Lung microvascular endothelial cell (primary cell): ENCODE data around the gene ACTN4. TPM values are rescaled to one million over a fixed set of nuclear protein-coding genes. Genes with fewer than 3 reads are reported as not detected.
"Not testable (repeated sequence)": the region's sequence is repeated elsewhere in the genome, so short reads cannot be mapped to it uniquely, and the experiment has no call there.

Source experiments
- DNase-seq, 2 donors: peaks; one replicate each; pipeline versions ENCODE4 v3.0.0 to v3.0.0-alpha.2; 2010; ENCODE audit warnings: low read depth in 2 of 2
- total RNA-seq: library from RNA; depleted of rRNA; stranded (reverse); fragments of >200 nt; gene quantifications from 2 replicates; pipeline ENCODE4 v1.2.1, GENCODE V29; 2014

Gene ACTN4
- total RNA-seq, 1 donor from 2014 or later, result 131 TPM

GRCh38 chr19:38736413-38737280 is 89.2 kb downstream of the ACTN4 start:
- DNase-seq, result no peak

GRCh38 chr19:38737281-38737865 is 89.9 kb downstream of the ACTN4 start:
- no peak for DNase-seq

DNA sequence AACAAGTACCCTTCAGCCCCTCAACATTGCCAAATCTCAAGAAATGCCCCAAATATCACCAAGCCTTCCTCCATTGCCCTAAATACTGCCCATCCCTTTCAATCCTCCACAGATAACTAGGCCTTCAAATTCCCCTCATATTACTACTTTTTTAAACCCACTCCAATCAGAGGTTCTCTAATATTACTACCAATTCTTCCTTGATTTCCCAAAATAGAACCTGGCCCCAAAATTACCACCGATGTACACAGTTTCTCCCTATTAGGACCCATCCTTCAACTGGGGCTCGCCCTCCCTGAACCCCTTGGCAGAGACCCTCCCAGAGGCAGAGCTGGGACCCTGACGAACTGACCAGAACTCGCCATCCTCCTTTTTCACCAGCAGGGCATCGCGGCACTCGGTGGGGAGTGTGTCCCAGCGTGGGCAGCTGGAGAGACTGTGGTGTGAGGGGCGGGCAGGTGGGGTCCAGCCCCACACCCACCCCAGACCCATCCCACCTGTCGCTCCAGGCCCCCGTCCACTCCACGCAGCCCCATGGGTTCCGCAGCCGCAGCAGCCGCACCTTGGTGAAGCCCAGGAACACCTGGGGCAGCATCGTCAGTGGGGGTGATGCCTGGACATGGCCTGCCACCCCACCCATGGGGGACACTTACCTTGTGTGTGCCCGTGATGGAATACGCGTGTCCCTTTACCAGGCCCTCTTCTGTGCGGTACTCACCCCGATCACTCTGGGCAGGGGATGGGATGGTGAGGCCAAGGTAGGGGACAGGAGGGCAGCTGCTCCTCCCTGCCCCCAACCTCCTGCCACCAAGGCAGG is 90.7 kb downstream of the ACTN4 start:
- DNase-seq, result peak; percentile 0

DNA sequence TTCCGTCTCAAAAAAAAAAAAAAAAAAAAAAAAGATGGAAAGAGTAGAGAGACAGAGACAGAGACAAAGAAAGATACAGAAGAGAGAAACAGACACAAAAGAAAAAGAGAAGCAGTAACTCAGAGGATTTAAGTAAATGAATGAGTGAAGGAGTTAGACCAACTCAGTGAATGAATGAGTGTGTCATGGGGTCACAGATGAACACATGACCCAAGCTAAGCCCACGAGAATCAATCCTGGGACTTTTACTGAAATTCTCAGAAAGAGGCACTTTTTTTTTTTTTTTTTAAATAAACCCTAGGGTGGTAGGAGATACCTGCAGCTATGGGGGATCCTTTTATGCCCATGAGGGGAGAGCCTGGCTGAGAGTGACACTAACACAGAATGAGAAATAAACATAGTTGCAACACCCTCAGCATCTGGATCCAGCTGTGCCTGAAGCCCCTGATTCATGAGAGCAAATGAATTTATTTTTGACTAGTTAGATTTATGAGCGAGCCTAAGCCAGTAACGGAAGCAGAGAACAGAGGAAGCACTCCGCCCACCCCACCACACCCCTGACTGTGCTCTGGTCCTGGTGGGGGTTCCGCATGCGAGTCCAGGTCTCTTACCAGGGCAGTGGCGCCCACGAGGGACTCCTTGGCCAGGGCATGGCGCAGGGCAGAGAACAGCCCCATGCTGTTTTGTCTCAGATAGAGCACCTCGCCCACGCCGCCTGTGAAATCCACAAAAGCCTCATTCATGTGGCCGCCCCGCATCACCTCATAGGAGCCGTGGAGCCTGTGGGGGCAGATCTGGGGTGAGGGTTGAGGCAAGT is 92.2 kb downstream of the ACTN4 start:
- peak in 1 of 2 donors; percentile 0 for DNase-seq

DNA sequence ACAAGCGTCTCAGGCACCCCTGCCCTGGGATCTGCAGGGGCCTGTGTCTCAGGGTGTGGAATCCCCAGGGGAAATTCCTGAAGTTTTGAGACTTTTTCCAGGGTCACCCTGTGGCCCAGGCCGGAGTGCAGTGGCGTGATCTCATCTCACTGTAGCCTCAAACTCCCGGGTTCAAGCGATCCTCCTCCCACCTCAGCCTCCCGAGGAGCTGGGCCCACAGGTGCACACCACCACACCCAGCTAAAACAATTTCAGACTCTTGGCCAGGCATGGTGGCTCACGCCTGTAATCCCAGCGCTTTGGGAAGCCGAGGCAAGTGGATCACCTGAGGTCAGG is 92.8 kb downstream of the ACTN4 start:
- peak in 1 of 2 donors; percentile 0 for DNase-seq

DNA sequence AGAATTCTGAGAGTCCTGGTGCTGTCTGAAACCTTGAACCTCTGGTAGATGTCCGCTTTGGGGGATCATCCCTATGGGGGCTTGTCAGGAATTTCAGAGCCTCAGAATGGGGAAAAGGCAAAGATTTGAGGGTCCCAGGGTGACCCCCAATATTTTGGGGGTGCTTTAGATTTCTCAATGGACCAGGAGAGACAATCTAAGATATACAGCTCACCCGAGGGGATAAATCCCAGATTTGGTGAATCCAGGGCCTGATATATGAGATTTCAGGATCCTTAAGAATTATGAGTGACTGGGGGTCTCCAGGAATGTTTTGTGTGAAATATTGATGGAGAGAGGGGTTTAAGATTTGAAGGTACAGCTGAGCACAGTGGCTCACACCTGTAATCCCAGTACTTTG is 93.5 kb downstream of the ACTN4 start:
- no peak for DNase-seq

- no peak for DNase-seq
Measured at GRCh38 chr19:38741670-38742069, 94.2 kb downstream of the ACTN4 start.

DNA sequence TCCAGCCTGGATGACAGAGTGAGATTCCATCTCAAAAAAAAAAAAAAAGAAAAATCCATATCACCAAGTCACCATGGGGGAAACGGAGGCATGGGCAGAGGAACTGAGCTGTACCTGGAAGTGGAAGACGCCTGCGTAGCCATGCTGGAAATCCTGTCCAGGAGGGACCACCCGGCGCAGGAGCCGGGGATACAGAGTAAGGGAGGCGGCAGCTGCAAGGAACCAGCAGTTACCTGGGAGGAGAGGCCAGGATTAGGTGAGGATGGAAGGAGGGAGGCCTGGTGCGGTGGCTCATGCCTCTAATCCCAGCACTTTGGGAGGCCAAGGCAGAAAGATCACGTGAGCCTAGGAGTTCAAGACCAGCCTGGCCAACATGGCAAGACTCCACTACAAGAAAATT is 94.8 kb downstream of the ACTN4 start:
- DNase-seq, result no peak

DNA sequence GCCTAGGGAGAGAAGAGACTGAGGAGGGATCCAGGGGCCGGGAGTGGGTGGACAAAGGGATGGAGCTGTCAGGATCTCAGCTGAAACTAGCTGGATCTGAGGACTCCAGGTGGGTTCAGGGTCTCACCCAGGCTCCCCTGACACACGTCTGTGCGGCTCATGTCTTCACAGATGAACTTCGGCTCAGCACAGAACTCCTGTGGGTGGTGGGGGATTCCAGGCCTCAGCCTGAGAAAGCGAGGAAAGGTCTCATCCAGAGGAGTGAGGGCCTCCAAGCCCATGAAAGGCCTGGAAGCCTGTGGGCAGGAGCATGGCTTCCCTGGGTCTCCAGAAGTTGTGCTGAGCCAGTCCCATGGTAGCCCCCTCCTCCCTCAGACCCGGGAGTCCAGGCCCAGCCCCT is 95.5 kb downstream of the ACTN4 start:
- DNase-seq, result no peak

DNA sequence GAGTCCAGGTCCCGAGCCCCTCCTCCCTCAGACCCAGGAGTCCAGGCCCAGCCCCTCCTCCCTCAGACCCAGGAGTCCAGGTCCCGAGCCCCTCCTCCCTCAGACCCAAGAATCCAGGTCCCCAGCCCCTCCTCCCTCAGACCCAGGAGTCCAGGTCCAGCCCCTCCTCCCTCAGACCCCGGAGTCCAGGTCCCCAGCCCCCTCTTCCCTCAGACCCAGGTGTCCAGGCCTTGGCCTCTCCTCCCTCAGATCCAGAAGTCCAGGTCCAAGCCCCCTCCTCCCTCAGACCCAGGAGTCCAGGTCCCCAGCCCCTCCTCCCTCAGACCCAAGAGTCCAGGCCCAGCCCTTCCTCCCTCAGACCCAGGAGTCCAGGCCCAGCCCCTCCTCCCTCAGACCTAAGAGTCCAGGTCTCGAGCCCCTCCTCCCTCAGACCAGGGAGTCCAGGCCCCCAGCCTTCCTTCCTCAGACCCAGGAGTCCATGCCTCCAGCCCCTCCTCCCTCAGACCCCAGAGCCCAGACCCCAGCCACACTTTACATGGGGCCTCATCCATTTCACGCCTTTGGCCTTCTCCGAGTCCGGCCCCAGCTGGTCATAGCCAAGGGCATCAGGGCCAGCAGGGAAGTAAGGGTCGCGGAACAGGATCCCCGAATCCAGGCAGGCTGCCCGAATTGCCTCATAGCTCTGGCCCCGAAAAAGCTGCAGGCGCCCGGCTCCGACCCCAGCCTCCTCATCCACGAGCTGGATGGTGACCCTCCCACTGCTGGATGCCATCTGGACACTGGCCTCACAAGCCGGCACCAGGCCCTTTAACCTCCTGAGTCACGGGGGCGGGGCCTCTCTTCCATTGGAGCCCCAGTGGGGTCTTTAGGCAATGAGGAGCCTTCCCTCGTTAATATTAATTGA is 96.2 kb downstream of the ACTN4 start:
- DNase-seq, result peak in 1 of 2 donors; percentile 20

GRCh38 chr19:38744298-38744681 is 96.8 kb downstream of the ACTN4 start, which contains the start of gene CAPN12:
TSS of gene CAPN12 (minus strand) at chr19:38744474. CDS start at chr19:38744165, 309 bp downstream.
- no peak for DNase-seq

DNA sequence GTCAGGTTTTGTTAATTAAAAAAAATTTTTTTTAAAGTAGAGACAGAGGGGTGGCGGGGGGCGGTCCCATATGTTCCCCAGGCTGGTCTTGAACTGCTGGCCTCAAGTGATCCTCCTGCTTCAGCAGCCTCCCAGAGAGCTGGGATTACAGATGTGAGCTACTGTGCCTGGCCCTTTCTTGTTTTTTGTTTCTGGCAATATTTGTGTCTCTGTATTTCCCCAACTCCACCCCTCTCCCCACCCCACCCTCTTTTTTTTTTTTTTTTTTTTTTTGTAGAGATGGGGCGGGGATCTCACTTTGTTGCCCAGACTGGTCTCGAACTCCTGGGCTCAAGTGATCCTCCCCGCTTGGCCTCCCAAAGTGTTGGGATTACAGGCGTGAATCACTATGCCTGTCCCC is 97.4 kb downstream of the ACTN4 start:
- no peak for DNase-seq

DNA sequence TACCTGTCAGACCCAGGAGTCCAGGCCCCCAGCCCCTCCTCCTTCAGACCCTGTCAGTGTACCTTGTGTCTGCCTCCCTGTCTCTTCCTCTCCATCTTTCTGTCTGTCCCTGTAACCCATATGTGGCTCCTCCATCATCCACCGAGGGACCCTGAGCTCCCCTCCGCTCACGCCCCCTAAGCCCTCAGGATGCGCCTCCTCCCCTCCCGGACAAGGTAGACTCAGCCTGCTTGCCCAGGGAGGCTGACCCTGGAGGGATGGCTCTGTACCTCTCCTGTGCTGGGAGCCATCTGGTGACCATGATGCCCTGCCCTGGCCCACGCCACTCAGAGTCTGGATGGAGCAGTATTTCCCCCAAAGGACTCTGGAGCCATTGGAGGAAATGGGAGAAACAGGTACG is 97.9 kb downstream of the ACTN4 start:
- DNase-seq, result no peak

DNA sequence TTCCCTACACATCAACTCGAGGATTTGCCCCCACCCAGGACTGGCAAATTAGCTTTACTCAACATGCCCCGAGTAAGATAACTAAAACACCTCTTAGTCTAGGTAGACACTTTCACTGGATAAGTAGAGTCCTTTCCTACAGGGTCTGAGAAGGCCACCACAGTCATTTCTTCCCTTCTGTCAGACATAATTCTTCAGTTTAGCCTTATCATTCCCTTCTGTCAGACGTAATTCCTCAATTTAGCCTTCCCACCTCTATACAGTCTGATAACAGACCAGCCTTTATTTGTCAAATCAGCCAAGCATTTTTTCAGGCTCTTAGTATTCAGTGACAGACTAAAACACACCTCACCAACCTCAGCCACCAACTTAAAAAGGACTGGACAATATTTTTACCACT is 106.3 kb downstream of the ACTN4 start:
- not testable (repeated sequence) for DNase-seq

DNA sequence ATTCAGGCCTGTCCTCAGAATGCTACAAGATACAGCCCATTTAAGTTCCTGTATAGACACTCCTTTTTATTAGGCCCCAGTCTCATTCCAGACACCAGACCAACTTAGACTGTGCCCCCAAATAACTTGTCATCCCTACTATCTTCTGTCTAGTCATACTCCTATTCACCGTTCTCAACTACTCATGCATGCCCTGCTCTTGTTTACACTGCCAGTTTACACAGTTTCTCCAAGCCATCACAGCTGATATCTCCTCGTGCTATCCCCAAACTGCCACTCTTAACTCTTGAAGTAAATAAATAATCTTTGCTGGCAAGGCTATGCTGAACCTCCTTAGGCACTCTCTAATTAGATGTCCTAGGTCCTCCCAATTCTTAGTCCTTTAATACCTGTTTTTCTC is 106.7 kb downstream of the ACTN4 start:
- DNase-seq, result not testable (repeated sequence)

GRCh38 chr19:38759590-38760003 is 112.1 kb downstream of the ACTN4 start:
- DNase-seq, result no peak

DNA sequence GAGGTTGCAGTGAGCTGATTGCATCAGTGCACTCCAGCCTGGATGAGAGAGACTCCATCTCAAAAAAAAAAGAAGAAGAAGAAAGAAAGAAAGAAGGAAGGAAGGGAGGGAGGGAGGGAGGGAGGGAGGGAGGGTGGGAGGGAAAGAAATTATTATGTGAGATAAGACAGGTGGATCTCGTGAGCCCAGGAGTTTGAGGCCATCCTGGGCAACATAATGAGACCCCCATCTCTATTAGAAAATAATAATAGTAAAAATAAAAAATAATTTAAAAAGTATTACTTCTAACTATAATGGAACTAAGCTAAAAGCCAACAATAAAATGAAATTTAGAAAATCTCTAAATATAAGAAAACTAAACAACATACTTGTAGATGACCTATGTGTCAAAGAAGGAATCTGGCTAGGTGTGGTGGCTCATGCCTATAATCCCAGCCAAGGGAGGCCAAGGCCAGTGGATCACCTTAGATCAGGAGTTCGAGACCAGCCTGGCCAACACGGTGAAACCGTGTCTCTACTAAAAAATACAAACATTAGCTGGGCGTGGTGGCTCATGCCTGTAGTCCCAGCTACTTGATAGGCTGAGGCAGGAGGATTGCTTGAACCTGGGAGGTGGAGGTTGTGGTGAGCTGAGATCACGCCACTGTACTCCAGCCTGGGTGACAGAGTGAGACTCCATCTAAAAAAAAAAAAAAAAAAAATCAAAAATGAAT is 113.5 kb downstream of the ACTN4 start:
- DNase-seq, result not testable (repeated sequence)

DNA sequence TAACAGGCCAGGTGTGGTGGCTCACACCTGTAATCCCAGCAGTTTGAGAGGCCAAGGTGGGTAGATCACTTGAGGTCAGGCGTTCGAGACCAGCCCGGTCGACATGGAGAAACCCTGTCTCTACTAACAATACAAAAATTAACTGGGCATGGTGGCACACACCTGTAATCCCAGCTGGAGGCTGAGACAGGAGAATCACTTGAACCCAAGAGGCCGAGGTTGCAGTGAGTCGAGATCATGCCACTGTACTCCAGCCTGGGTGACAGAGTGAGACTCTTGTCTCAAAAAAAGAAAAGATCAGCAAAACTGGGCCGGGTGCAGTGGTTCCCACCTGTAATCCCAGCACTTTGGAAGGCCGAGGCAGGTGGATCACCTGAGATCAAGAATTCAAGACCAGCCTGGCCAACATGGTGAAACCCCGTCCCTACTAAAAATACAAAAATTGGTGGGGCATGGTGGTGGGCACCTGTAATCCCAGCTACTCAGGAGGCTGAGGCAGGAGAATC is 114.5 kb downstream of the ACTN4 start:
- not testable (repeated sequence) for DNase-seq

- no peak for DNase-seq
Measured at GRCh38 chr19:38763795-38764220, 116.4 kb downstream of the ACTN4 start.
